Measurements from ENCODE around the gene CDH3. TPM values are rescaled to one million over a fixed set of nuclear protein-coding genes. Genes with fewer than 3 reads are reported as not detected.

CDH3 gene
- total RNA-seq, 1 donor from 2014 or later = 3.4 TPM

GRCh38 chr16:68718590-68718989 lies 73.5 kb downstream of the CDH3 start:
- Histone ChIP-seq H3K36me3 (no peaks in the 10 kb centered on the region), H3K4me3 (no peak overlapping the region), H3K27ac (no peak overlapping the region), H3K27me3 (ENCODE audit: low read depth) (no peaks in the 10 kb centered on the region), H3K4me1 (no peaks in the 10 kb centered on the region), H3K9me3 (no peaks in the 10 kb centered on the region)
- intact Hi-C loops (cut with DNase I) = no loop called here
- TF ChIP-seq, protein P1, sequence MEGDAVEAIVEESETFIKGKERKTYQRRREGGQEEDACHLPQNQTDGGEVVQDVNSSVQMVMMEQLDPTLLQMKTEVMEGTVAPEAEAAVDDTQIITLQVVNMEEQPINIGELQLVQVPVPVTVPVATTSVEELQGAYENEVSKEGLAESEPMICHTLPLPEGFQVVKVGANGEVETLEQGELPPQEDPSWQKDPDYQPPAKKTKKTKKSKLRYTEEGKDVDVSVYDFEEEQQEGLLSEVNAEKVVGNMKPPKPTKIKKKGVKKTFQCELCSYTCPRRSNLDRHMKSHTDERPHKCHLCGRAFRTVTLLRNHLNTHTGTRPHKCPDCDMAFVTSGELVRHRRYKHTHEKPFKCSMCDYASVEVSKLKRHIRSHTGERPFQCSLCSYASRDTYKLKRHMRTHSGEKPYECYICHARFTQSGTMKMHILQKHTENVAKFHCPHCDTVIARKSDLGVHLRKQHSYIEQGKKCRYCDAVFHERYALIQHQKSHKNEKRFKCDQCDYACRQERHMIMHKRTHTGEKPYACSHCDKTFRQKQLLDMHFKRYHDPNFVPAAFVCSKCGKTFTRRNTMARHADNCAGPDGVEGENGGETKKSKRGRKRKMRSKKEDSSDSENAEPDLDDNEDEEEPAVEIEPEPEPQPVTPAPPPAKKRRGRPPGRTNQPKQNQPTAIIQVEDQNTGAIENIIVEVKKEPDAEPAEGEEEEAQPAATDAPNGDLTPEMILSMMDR (IDR thresholded peaks at IDR 0.05) = no peak
- DNase-seq = no peak
- ATAC-seq = no peak

DNA sequence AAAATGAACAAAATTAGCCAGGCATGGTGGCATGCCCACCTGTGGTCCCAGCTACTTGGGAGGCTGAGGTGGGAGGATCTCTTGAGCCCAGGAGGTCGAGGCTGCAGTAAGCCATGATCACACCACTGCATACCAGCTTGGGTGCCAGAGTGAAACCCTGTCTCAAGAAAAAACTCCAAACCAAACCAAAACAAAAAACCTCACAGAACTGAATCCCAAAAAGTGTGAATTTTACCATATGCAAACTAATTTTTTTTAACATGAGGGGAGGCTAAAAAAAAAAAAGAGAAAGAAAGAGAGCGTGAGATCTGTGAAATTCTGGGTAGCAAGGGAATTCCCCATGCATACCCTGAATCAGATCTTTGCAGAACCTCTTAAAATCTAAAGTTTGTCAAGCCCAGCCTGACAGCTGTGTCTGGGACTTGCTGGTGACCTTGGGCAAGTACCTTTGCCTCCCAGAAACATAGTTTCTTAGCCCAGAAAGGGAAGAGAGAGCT lies 74.9 kb downstream of the CDH3 start:
- Histone ChIP-seq H3K27me3 (ENCODE audit: low read depth) (no peaks in the 10 kb centered on the region), H3K36me3 (no peaks in the 10 kb centered on the region), H3K9me3 (no peaks in the 10 kb centered on the region), H3K27ac (no peak overlapping the region), H3K4me1 (no peaks in the 10 kb centered on the region), H3K4me3 (no peak overlapping the region)
- DNase-seq (no peak), ATAC-seq (no peak)
- TF ChIP-seq, protein P1 (IDR thresholded peaks at IDR 0.05) = no peak
- intact Hi-C loops (cut with DNase I) = no loop called here

- Histone ChIP-seq H3K36me3 (no peaks in the 10 kb centered on the region), H3K27me3 (ENCODE audit: low read depth) (no peaks in the 10 kb centered on the region), H3K9me3 (no peaks in the 10 kb centered on the region), H3K27ac (no peak overlapping the region), H3K4me3 (no peak overlapping the region), H3K4me1 (no peaks in the 10 kb centered on the region)
- intact Hi-C loops (cut with DNase I) = no loop called here
- TF ChIP-seq, protein P1 (IDR thresholded peaks at IDR 0.05) = no peak
- DNase-seq (no peak), ATAC-seq (no peak)
These were observed 77.3 kb downstream of the CDH3 start for GRCh38 chr16:68722119-68723024.

DNA sequence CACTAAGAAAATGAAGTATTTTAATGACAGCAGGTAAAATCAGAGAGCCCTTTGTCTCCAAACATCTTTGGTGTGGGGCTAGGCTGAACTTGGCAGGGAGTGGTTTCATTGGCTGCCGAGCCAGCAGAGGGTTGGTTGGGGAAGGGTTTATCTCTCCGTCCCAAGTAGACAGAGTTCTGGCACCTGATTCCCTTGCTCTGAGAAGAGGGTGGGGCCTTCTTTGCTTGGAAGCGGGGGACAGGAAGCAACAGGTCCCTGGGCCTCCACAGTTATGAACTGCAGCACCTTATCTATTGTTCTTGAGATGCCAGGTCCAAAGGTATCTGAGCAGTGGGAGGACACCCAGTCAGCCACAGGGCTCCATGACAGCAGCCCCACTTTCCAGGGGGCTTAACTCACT lies 79.7 kb downstream of the CDH3 start:
- no peak for DNase-seq
- Histone ChIP-seq H3K4me1 (no peaks in the 10 kb centered on the region), H3K9me3 (no peaks in the 10 kb centered on the region), H3K36me3 (no peaks in the 10 kb centered on the region), H3K4me3 (no peak overlapping the region), H3K27me3 (ENCODE audit: low read depth) (no peaks in the 10 kb centered on the region), H3K27ac (no peak overlapping the region)
- no peak for ATAC-seq
- TF ChIP-seq, protein P1 (IDR thresholded peaks at IDR 0.05) = no peak
- intact Hi-C loops (cut with DNase I) = no loop called here

DNA sequence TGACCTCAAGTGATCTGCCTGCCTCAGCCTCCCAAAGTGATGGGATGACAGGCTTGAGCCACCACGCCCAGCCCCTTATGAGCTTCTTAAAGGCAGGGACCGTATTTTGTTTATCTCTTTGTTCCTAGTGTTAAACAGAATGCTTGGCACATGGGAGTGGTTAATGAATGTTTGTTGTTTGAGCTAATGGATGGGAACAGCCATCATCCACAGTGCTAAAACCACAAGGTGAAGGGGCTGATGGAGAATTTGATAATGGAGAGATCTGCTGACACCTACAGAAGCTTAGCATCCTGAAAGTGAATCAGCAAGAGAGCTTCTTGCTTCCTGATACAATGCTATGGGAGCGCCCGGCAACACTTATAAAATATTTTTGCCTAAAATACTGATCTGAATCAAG lies 83.4 kb downstream of the CDH3 start:
- TF ChIP-seq, protein P1 (IDR thresholded peaks at IDR 0.05) = no peak
- ATAC-seq (no peak), DNase-seq (no peak)
- H3K4me1 ChIP-seq = no peaks in the 10 kb centered on the region
- no peak overlapping the region for H3K4me3 ChIP-seq
- H3K9me3 ChIP-seq = no peaks in the 10 kb centered on the region
- no peaks in the 10 kb centered on the region for H3K27me3 ChIP-seq (ENCODE audit: low read depth)
- H3K36me3 ChIP-seq = no peaks in the 10 kb centered on the region
- no peak overlapping the region for H3K27ac ChIP-seq
- intact Hi-C loops (cut with DNase I) = no loop called here
